ENCODE results near the gene UNC119B. TPM values are rescaled to one million over a fixed set of nuclear protein-coding genes. Genes with fewer than 3 reads are reported as not detected.

Gene UNC119B
- total RNA-seq, 4 donors from 2014 or later, result 16.8 to 23.5 (median 18.1) TPM

DNA sequence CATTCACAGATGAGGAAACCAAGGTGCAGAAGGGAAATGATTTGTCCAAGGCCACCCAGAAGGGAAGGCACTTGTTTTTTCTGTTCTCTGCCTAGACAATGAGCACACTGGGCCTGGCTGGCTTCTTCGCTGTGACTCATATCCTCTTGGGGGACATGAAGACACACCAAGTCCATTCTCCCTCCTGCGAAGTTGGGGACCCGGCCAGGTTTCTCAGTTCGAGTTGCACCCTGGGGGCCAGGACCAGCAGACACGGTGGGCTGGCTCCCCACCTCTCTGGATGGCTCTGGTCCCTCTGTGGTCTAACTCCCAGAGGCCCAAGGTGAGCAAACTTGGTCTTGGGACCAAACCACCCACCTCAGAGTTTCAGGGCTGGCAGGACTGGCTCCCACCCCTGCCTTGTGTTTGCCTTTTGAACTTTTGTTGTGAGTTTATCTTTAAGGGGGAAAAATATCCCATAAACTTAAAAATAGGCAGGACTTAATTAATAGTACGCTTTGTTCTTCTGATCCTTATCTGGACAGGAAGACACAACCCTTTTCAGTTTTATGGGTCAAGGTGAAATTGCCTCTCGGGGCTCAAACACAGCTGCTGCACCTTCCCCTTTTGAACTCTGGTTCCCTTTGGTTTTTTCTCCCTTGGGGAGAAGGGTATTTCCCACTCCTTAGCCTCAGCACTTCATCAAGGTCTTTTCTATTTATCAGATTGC, 32.3 kb upstream of the UNC119B start:
- peak in 1 of 3 donors; percentile 58 for DNase-seq
- peak overlapping the region; percentile 4 to 86 (median 44) for H3K27ac ChIP-seq
- no peaks in the 10 kb centered on the region for H3K9me3 ChIP-seq
- no peaks in the 10 kb centered on the region for H3K27me3 ChIP-seq
- H3K4me1 ChIP-seq, result peaks cover 0 to 9% (median 2%) of the 10 kb centered on the region in 4 donors
- no peaks in the 10 kb centered on the region for H3K36me3 ChIP-seq
- no peak for TF ChIP-seq POLR2A (IDR thresholded peaks at IDR 0.05)
- TF ChIP-seq, protein P1, sequence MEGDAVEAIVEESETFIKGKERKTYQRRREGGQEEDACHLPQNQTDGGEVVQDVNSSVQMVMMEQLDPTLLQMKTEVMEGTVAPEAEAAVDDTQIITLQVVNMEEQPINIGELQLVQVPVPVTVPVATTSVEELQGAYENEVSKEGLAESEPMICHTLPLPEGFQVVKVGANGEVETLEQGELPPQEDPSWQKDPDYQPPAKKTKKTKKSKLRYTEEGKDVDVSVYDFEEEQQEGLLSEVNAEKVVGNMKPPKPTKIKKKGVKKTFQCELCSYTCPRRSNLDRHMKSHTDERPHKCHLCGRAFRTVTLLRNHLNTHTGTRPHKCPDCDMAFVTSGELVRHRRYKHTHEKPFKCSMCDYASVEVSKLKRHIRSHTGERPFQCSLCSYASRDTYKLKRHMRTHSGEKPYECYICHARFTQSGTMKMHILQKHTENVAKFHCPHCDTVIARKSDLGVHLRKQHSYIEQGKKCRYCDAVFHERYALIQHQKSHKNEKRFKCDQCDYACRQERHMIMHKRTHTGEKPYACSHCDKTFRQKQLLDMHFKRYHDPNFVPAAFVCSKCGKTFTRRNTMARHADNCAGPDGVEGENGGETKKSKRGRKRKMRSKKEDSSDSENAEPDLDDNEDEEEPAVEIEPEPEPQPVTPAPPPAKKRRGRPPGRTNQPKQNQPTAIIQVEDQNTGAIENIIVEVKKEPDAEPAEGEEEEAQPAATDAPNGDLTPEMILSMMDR (IDR thresholded peaks at IDR 0.05), result no peak
- no peak overlapping the region for H3K4me3 ChIP-seq

DNA sequence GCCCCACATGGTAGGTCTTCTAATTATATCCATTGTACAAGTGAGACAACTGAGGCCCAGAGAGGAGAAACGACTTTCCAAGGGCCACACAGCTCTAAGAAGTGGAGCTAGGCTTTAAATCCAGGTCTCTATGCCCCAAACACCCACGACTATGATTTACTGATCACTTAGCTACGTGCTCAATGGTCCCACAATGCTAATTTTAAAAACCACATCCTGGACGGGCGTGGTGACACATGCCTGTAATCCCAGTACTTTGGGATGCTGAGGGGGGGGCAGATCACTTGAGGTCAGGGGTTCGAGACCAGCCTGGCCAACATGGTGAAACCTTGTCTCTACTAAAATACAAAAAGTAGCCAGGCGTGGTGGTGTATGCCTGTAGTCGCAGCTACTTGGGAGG, 31.7 kb upstream of the UNC119B start:
- H3K27ac ChIP-seq, result peak overlapping the region in 1 of 4 donors; percentile 86
- peaks cover 0 to 9% (median 2%) of the 10 kb centered on the region in 4 donors for H3K4me1 ChIP-seq
- no peaks in the 10 kb centered on the region for H3K36me3 ChIP-seq
- DNase-seq, result no peak
- no peaks in the 10 kb centered on the region for H3K27me3 ChIP-seq
- H3K9me3 ChIP-seq, result no peaks in the 10 kb centered on the region
- TF ChIP-seq POLR2A (IDR thresholded peaks at IDR 0.05), result peak in 1 of 2 donors; percentile 7
- TF ChIP-seq, protein P1 (IDR thresholded peaks at IDR 0.05), result no peak
- no peak overlapping the region for H3K4me3 ChIP-seq

DNA sequence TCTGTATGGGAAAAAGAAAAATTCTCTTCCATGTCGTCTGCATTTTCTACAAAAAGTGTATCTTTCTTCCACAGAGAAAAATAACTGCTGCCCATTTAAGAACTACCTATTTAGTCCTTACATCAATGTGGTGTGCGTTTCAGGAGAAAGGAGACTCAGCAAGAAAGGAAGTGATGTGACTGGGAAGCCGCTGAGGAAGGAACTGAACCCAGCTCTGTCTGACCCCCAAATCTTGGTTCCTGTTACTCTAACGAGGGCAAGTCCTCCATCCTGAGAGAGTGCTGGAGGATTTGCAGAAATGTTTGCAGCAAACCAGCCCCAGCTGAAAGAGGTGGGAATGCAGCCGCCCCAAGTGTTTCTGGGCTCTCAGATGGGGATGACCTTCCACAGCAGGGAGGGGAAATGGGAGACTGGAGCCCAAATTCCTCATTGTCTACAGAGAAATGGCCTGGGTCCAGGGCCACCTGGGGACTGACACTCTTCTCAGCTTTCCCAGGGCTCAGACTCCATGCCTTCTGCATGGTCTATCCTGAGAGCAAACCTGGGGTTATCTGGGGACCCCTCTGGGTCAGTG, 30.0 kb upstream of the UNC119B start:
- no peak overlapping the region for H3K4me3 ChIP-seq
- no peak for TF ChIP-seq POLR2A (IDR thresholded peaks at IDR 0.05)
- TF ChIP-seq, protein P1 (IDR thresholded peaks at IDR 0.05), result no peak
- H3K27me3 ChIP-seq, result no peaks in the 10 kb centered on the region
- no peaks in the 10 kb centered on the region for H3K36me3 ChIP-seq
- no peak overlapping the region for H3K27ac ChIP-seq
- no peaks in the 10 kb centered on the region for H3K9me3 ChIP-seq
- H3K4me1 ChIP-seq, result peaks cover 0 to 9% (median 2%) of the 10 kb centered on the region in 4 donors
- DNase-seq, result no peak

DNA sequence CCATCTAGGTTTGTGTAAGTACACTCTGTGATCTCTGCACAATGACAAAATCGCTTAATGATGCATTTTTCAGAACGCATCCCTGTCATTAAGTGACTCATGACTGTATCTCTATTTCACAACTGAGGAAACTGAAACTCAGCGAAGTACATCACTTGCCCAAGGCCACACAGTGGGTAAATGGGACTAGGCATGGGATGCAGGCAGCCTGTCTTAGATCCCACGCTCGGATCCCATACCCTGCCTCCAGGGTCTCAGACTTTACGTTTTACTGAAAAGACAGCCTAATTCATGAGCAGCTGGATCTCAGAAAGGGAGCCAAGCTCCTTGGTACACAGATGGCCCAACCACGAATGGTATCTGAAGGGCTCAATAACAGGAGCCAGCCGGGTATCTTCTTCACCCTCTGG, 25.7 kb upstream of the UNC119B start:
- TF ChIP-seq POLR2A (IDR thresholded peaks at IDR 0.05), result no peak
- TF ChIP-seq, protein P1 (IDR thresholded peaks at IDR 0.05), result no peak
- DNase-seq, result no peak
- peaks cover 0 to 12% (median 8%) of the 10 kb centered on the region in 4 donors for H3K4me1 ChIP-seq
- H3K36me3 ChIP-seq, result no peaks in the 10 kb centered on the region
- H3K27ac ChIP-seq, result peak overlapping the region in 2 of 4 donors; percentile 9 to 43
- no peaks in the 10 kb centered on the region for H3K9me3 ChIP-seq
- no peak overlapping the region for H3K4me3 ChIP-seq
- H3K27me3 ChIP-seq, result no peaks in the 10 kb centered on the region

DNA sequence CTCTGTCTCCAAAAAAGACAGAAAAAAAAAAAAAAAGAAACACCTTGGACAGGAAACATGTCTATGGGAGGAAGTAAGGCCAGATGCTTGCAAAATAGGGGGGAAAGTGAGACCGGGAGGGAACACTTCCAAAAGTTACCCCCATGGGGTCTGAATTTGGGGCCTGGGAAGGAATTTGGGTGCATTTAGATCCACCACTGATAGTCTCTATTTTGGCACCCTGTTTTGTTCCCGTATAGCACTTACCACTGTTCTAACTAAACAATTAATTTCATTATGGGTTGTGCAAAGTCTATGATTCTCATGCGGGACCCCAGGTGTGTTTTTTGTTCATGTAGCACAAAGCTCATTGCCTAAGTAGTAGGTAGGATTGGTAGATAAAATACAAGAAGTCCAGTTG, 24.7 kb upstream of the UNC119B start:
- Histone ChIP-seq H3K4me1 (peaks cover 0 to 21% (median 13%) of the 10 kb centered on the region in 4 donors), H3K27me3 (no peaks in the 10 kb centered on the region), H3K36me3 (no peaks in the 10 kb centered on the region), H3K27ac (peak overlapping the region in 1 of 4 donors; percentile 93), H3K9me3 (no peaks in the 10 kb centered on the region), H3K4me3 (no peak overlapping the region)
- TF ChIP-seq, protein P1 (IDR thresholded peaks at IDR 0.05), result no peak
- TF ChIP-seq POLR2A (IDR thresholded peaks at IDR 0.05), result no peak
- no peak for DNase-seq

Data from Peyer's patch (tissue), 4 donors.